Ascending aorta (tissue), 2 donors: ENCODE data around the gene ULK3. TPM values are rescaled to one million over a fixed set of nuclear protein-coding genes. Genes with fewer than 3 reads are reported as not detected.

Source experiments
- DNase-seq, 2 donors: peaks; one replicate each; pipeline ENCODE4 v3.0.0-alpha.2; 2019; ENCODE audit warnings: low spot score in 2 of 2
- H3K27ac ChIP-seq, 2 donors: fragments of 200-600 bp; sonication (generic); one replicate each; pipeline ENCODE4 v1.5.1; 2016 to 2017; ENCODE audit warnings: mild to moderate bottlenecking in 1 of 2
- H3K27me3 ChIP-seq: fragments of 200-600 bp; sonication (generic); one replicate; pipeline ENCODE4 v1.5.1; 2017
- H3K36me3 ChIP-seq, 2 donors: fragments of 200-600 bp; sonication (generic); one replicate each; pipeline ENCODE4 v1.5.1; 2016
- H3K4me1 ChIP-seq, 2 donors: fragments of 200-600 bp; sonication (generic); one replicate each; pipeline ENCODE4 v1.5.1; 2016 to 2017; ENCODE audit warnings: mild to moderate bottlenecking in 1 of 2
- H3K4me3 ChIP-seq, 2 donors: fragments of 200-600 bp; sonication (generic); one replicate each; pipeline ENCODE4 v1.5.1; 2016 to 2017; ENCODE audit warnings: mild to moderate bottlenecking in 1 of 2
- H3K9me3 ChIP-seq, 2 donors: fragments of 200-600 bp; sonication (generic); one replicate each; pipeline ENCODE4 v1.5.1; 2016
- CTCF ChIP-seq, 3 experiments: fragments of 200-600 bp in 2 of 3; fragments of 450-650 bp in 1 of 3; sonication (generic) in 2 of 3; IDR thresholded peaks; one replicate each; pipeline ENCODE4 v1.5.1; 2016 to 2019; ENCODE audit warnings: antibody characterized with exemption in 3 of 3, mild to moderate bottlenecking in 1 of 3, moderate library complexity in 1 of 3
- intact Hi-C: fragments of 100-400 bp; cut with DNase I; formaldehyde crosslinking; loops from one replicate; pipeline ENCODE4 v1.15.1; 2023
- total RNA-seq: library from RNA; depleted of rRNA; stranded (reverse); fragments of >200 nt; gene quantifications from one replicate; pipeline ENCODE4 v1.1.0, GENCODE V29; 2016

Gene ULK3
- total RNA-seq, 1 donor from 2014 or later, result 54.0 TPM

DNA sequence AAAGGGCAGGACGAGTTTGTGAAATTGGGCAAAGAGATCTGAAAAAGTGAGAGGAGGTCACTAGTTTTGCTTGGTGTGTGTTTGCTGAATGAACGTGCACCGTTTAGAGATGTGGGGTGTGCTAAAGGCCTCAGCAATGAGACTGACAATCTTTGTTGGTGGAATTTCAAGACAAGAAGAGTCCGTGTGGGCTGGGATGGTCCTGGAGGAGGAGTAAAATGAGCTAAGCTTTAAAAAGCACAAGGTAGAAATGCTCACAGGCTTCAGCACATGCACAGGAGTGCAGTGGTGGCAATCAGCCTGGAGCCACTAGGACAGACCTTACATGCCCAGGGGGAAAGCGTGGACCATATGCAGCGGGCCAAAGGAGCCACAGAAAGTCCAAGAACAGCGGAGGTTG is 18.0 kb downstream of the ULK3 start:
- TF ChIP-seq CTCF (IDR thresholded peaks at IDR 0.05), result no peak
- intact Hi-C loops, result no loop called here
- Histone ChIP-seq H3K27me3 (peaks cover 10% of the 10 kb centered on the region), H3K36me3 (no peaks in the 10 kb centered on the region), H3K4me1 (no peaks in the 10 kb centered on the region), H3K27ac (no peak overlapping the region), H3K9me3 (no peaks in the 10 kb centered on the region), H3K4me3 (no peak overlapping the region)
- DNase-seq, result no peak

DNA sequence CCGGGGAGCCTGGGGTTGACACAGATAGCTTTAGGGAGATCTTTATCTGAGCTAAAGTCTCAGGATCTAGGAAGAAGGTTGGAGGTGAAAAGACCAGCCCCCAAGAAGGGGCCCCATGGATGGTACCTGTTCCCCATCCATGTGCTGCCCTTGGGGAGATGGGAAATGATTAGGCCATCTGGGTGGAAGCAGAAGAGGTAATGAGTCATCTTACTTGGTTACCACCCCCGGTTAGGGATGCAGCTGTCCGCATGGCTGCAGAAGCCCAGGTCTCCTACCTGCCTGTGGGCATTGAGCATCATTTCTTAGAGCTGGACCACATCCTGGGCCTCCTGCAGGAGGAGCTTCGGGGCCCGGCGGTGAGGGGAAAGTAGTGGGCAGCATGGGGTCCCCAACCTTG is 19.6 kb downstream of the ULK3 start:
- H3K27ac ChIP-seq, result no peak overlapping the region
- no peak for TF ChIP-seq CTCF (IDR thresholded peaks at IDR 0.05)
- no peaks in the 10 kb centered on the region for H3K9me3 ChIP-seq
- H3K4me1 ChIP-seq, result no peaks in the 10 kb centered on the region
- H3K36me3 ChIP-seq, result no peaks in the 10 kb centered on the region
- peaks cover 3% of the 10 kb centered on the region for H3K27me3 ChIP-seq
- intact Hi-C loops, result no loop called here
- H3K4me3 ChIP-seq, result no peak overlapping the region
- DNase-seq, result no peak

GRCh38 chr15:74822233-74822632 is 20.7 kb downstream of the ULK3 start:
- no peaks in the 10 kb centered on the region for H3K27me3 ChIP-seq
- no peak overlapping the region for H3K27ac ChIP-seq
- H3K9me3 ChIP-seq, result no peaks in the 10 kb centered on the region
- H3K4me1 ChIP-seq, result no peaks in the 10 kb centered on the region
- no peak overlapping the region for H3K4me3 ChIP-seq
- intact Hi-C loops, result no loop called here
- no peak for TF ChIP-seq CTCF (IDR thresholded peaks at IDR 0.05)
- H3K36me3 ChIP-seq, result no peaks in the 10 kb centered on the region
- no peak for DNase-seq

DNA sequence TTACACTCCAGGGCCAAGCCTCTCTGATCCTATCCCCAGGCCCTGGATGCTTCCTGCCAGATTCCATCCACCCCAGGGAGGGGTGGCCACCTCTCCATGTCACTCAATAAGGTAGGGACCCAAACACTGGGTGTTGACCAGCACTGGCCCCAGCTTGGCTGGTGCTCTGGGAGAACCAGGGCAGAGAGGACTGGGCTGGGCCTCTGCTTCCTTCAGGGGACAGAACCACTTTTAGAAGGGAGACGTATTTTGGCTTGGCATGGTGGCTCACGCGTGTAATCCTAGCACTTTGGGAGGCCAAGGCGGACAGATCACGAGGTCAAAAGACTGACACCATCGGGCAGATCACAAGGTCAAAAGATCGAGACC is 21.2 kb downstream of the ULK3 start:
- Histone ChIP-seq H3K27me3 (no peaks in the 10 kb centered on the region), H3K27ac (no peak overlapping the region), H3K4me3 (no peak overlapping the region), H3K36me3 (no peaks in the 10 kb centered on the region), H3K9me3 (no peaks in the 10 kb centered on the region), H3K4me1 (no peaks in the 10 kb centered on the region)
- DNase-seq, result no peak
- TF ChIP-seq CTCF (IDR thresholded peaks at IDR 0.05), result no peak
- intact Hi-C loops, result no loop called here

- Histone ChIP-seq H3K9me3 (no peaks in the 10 kb centered on the region), H3K4me1 (no peaks in the 10 kb centered on the region), H3K27me3 (no peaks in the 10 kb centered on the region), H3K4me3 (no peak overlapping the region), H3K27ac (no peak overlapping the region), H3K36me3 (no peaks in the 10 kb centered on the region)
- intact Hi-C loops, result no loop called here
- TF ChIP-seq CTCF (IDR thresholded peaks at IDR 0.05), result no peak
- no peak for DNase-seq
Observed at GRCh38 chr15:74821091-74821789, 21.7 kb downstream of the ULK3 start.

- Histone ChIP-seq H3K27ac (no peak overlapping the region), H3K4me3 (no peak overlapping the region), H3K9me3 (no peaks in the 10 kb centered on the region), H3K27me3 (no peaks in the 10 kb centered on the region), H3K36me3 (no peaks in the 10 kb centered on the region), H3K4me1 (no peaks in the 10 kb centered on the region)
- intact Hi-C loops, result no loop called here
- TF ChIP-seq CTCF (IDR thresholded peaks at IDR 0.05), result no peak
- no peak for DNase-seq
Observed at GRCh38 chr15:74820056-74820455, 22.9 kb downstream of the ULK3 start.
